Endothelial cell of umbilical vein (primary cell): ENCODE measurements around the gene TGM1. TPM values are rescaled to one million over a fixed set of nuclear protein-coding genes. Genes with fewer than 3 reads are reported as not detected.

Experiments used
- BruUV-seq: library from RNA; stranded (reverse); fragments of 400-500 nt; replicated peaks from 2 replicates; lab custom pipeline; 2021; lab: Mats Ljungman, UMichigan
- CTCF ChIA-PET: fragments of 300-600, 350-600 bp; sonication (Branson Sonifier 250); formaldehyde crosslinking; loops from one replicate; lab custom pipeline; 2021; ENCODE audit warnings: antibody characterized with exemption, inconsistent platforms; lab: Charles Lee
- POLR2A ChIA-PET: fragments of 300-600, 350-600 bp; sonication (Branson Sonifier 250); formaldehyde crosslinking; loops from one replicate; lab custom pipeline; 2021; ENCODE audit warnings: antibody characterized with exemption, inconsistent platforms; lab: Charles Lee
- DNase-seq: peaks from one replicate; pipeline ENCODE4 v3.0.0-alpha.2; 2011; ENCODE audit warnings: low read depth, low spot score
- FAIRE-seq: peaks from 2 replicates; lab custom pipeline; 2011; peaks lifted over from hg19 to GRCh38; lab: Jason Lieb, UNC
- H2AFZ ChIP-seq: 2 replicates; pipeline ENCODE4 v1.6.0; 2012; ENCODE audit warnings: low read depth, low read length, control low read depth, inconsistent platforms
- H3K27ac ChIP-seq: 2 replicates; pipeline ENCODE4 v1.5.1; 2011; ENCODE audit warnings: low read depth, mild to moderate bottlenecking, control low read depth, low read length, moderate library complexity; ENCODE audit not compliant: insufficient read depth
- H3K27me3 ChIP-seq, 2 experiments: 2 replicates each; pipeline versions ENCODE4 v1.6.0 to v1.6.1; 2011; ENCODE audit warnings: low read length in 2 of 2, mixed read lengths in 1 of 2; ENCODE audit not compliant: control insufficient read depth in 2 of 2, insufficient read depth in 2 of 2
- H3K36me3 ChIP-seq, 2 experiments: 2 replicates in 1 of 2; 3 replicates in 1 of 2; pipeline ENCODE4 v1.5.1; 2011; ENCODE audit warnings: low read length in 2 of 2, mild to moderate bottlenecking in 1 of 2, moderate library complexity in 1 of 2; ENCODE audit not compliant: control insufficient read depth in 2 of 2, insufficient read depth in 2 of 2; ENCODE audit errors: extremely low read depth in 1 of 2
- H3K4me1 ChIP-seq: 3 replicates; pipeline ENCODE4 v1.5.1; 2011; ENCODE audit warnings: mild to moderate bottlenecking, low read length; ENCODE audit not compliant: control insufficient read depth, insufficient read depth; ENCODE audit errors: extremely low read depth
- H3K4me2 ChIP-seq: 2 replicates; pipeline ENCODE4 v1.6.1; 2011; ENCODE audit warnings: low read length, control low read depth, mixed read lengths; ENCODE audit not compliant: insufficient read depth
- H3K4me3 ChIP-seq, 3 experiments: fragments of 200-600 bp in 1 of 3; sonication (generic), shearing (Covaris generic) in 1 of 3; replicated peaks in 1 of 3; 2 replicates each; pipeline ENCODE4 v1.5.1; 2011 to 2016; ENCODE audit warnings: control low read depth in 3 of 3, low read length in 3 of 3, mild to moderate bottlenecking in 2 of 3, inconsistent platforms in 1 of 3, low read depth in 1 of 3, moderate library complexity in 1 of 3; ENCODE audit not compliant: insufficient read depth in 1 of 3
- H3K79me2 ChIP-seq: 2 replicates; pipeline ENCODE4 v1.6.0; 2012; ENCODE audit warnings: low read length, inconsistent platforms; ENCODE audit not compliant: control insufficient read depth, insufficient read depth
- H3K9ac ChIP-seq: replicated peaks from 2 replicates; pipeline ENCODE3; 2011; ENCODE audit warnings: low read length, control low read depth; ENCODE audit not compliant: insufficient read depth; ENCODE audit errors: extremely low read depth
- H3K9me1 ChIP-seq: replicated peaks from 3 replicates; pipeline ENCODE4 v1.6.0; 2011; ENCODE audit warnings: mild to moderate bottlenecking, low read length; ENCODE audit not compliant: control insufficient read depth, insufficient read depth; ENCODE audit errors: extremely low read depth
- H3K9me3 ChIP-seq: replicated peaks from 2 replicates; pipeline ENCODE4 v1.5.1; 2012; ENCODE audit warnings: low read length, inconsistent platforms; ENCODE audit not compliant: control insufficient read depth, insufficient read depth
- H4K20me1 ChIP-seq: replicated peaks from 2 replicates; pipeline ENCODE3; 2011; ENCODE audit warnings: mild to moderate bottlenecking, low read length; ENCODE audit not compliant: control insufficient read depth, insufficient read depth; ENCODE audit errors: extremely low read depth
- POLR2AphosphoS5 ChIP-seq: IDR thresholded peaks from 2 replicates; pipeline ENCODE4 v1.6.1; 2012; ENCODE audit warnings: low read depth, mild to moderate bottlenecking, control low read depth, low read length, moderate library complexity; ENCODE audit not compliant: insufficient read depth
- dilution Hi-C: fragments of 300-500 bp; cut with MboI; formaldehyde crosslinking; loops from one replicate; pipeline ENCODE4 v1.15.0; 2019; ENCODE audit warnings: low sequenced_read_pairs; ENCODE audit not compliant: extremely low pct_ligation_motif_present
- intact Hi-C: fragments of 100-400 bp; cut with micrococcal nuclease; formaldehyde crosslinking; loops from one replicate; pipeline ENCODE4 v1.10.0; 2022
- polyA plus RNA-seq, 4 experiments: library from polyadenylated mRNA; depleted of rRNA in 3 of 4; stranded (reverse) in 3 of 4; unstranded in 1 of 4; fragments of >200 nt; gene quantifications; 2 replicates each; pipeline versions ENCODE4 v1.2.1 to v1.2.3, GENCODE V29; 2011 to 2012; ENCODE audit warnings: missing spikeins in 1 of 4
- total RNA-seq: library from RNA; stranded (reverse); gene quantifications from 2 replicates; pipeline ENCODE4 v1.2.3, GENCODE V29; 2021
- TF ChIP-seq, protein P1 (sequence below), 2 donors: IDR thresholded peaks; 1 replicate in 1 of 2; 2 replicates in 1 of 2; pipeline ENCODE4 v1.5.1; 2011; ENCODE audit warnings: low read length in 2 of 2, mild to moderate bottlenecking in 2 of 2, moderate library complexity in 2 of 2, control low read depth in 1 of 2, inconsistent platforms in 1 of 2, low read depth in 1 of 2; ENCODE audit not compliant: insufficient read depth in 1 of 2; ENCODE audit errors: extremely low read depth in 1 of 2

TGM1 gene
- total and polyA plus RNA-seq, 2 donors (not counting 3 experiments of a cell fraction or from before 2014, with no cell fraction given), result 1.0 to 3.4 TPM

DNA sequence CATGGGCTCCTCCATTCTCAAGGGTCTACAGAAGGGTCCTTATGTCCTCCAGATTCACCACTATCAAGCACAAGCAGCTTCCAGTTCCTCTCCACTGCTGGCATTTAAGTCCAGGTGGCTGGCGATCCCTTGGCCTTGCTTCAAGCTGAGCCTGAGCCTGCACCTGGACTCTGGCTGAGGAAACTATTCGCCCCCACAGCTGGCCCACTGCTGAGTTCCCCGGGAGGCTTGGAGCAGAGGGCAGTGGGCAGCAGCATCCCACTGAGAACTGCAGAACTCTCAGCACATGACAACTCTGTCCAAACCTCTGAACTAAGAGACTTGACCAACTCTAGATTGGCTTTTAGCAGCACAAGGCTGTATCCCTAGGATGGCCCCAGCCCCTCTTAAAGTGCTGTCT lies 19.8 kb upstream of the TGM1 start:
- CTCF ChIA-PET, result interaction anchor here (1.5 to 4.0 kb wide), 2 partner anchors 10 to 14 kb away, joined by 4 to 27 read pairs; no protein-coding TSS in a partner anchor
- BruUV-seq, result no TSS peak

DNA sequence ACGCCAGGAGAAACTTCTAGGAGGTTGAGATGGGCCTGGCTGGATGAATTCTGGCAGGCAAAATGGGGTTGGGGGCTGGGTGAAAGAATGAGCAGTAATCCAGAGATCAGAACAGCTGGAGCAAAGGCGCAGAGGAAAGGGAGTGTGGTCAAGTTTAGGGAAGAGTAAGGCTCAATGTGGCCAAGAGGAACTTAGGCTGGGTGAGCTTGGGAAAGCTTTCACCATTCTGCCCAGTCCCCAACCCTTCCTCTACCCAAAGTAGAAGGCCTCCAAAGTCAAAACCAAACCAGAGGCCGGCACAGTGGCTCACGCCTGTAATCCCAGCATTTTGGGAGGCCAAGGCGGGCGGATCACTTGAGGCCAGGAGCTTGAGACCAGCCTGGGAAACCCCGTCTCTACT lies 18.7 kb upstream of the TGM1 start:
- Histone ChIP-seq H4K20me1 (no peaks in the 10 kb centered on the region), H3K27me3 (no peaks in the 10 kb centered on the region), H3K4me2 (no peak overlapping the region), H3K79me2 (no peaks in the 10 kb centered on the region), H3K9ac (no peak overlapping the region), H3K27ac (no peak overlapping the region), H3K4me1 (no peaks in the 10 kb centered on the region), H3K4me3 (no peak overlapping the region), H3K9me1 (no peaks in the 10 kb centered on the region), H2AFZ (no peak overlapping the region), H3K9me3 (no peaks in the 10 kb centered on the region), H3K36me3 (no peaks in the 10 kb centered on the region)
- ChIA-PET POLR2A (no interaction called here), CTCF (interaction anchor here (1.5 to 4.0 kb wide), 2 partner anchors 11 to 16 kb away, joined by 4 to 27 read pairs; no protein-coding TSS in a partner anchor)
- intact Hi-C loops (no loop called here), dilution Hi-C loops (no loop called here)
- TF ChIP-seq, protein P1, sequence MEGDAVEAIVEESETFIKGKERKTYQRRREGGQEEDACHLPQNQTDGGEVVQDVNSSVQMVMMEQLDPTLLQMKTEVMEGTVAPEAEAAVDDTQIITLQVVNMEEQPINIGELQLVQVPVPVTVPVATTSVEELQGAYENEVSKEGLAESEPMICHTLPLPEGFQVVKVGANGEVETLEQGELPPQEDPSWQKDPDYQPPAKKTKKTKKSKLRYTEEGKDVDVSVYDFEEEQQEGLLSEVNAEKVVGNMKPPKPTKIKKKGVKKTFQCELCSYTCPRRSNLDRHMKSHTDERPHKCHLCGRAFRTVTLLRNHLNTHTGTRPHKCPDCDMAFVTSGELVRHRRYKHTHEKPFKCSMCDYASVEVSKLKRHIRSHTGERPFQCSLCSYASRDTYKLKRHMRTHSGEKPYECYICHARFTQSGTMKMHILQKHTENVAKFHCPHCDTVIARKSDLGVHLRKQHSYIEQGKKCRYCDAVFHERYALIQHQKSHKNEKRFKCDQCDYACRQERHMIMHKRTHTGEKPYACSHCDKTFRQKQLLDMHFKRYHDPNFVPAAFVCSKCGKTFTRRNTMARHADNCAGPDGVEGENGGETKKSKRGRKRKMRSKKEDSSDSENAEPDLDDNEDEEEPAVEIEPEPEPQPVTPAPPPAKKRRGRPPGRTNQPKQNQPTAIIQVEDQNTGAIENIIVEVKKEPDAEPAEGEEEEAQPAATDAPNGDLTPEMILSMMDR (IDR thresholded peaks at IDR 0.05; ENCODE audit: extremely low read depth in 1 of 2, insufficient read depth in 1 of 2, low read depth in 1 of 2, low read length in 2 of 2), result no peak
- DNase-seq, result no peak
- no peak for FAIRE-seq
- no TSS peak for BruUV-seq

More for the DNA sequence above, 19.8 kb upstream of the TGM1 start:
- intact Hi-C loops, result no loop called here
- no peak overlapping the region for H3K4me2 ChIP-seq
- POLR2A ChIA-PET, result no interaction called here
- TF ChIP-seq POLR2AphosphoS5, result no peak
- no peaks in the 10 kb centered on the region for H3K79me2 ChIP-seq
- no peaks in the 10 kb centered on the region for H3K9me1 ChIP-seq
- dilution Hi-C loops, result no loop called here
- no peaks in the 10 kb centered on the region for H3K27me3 ChIP-seq
- FAIRE-seq (no peak), DNase-seq (no peak)
- H3K9ac ChIP-seq, result no peak overlapping the region
- no peak overlapping the region for H3K4me3 ChIP-seq
- H3K9me3 ChIP-seq, result no peaks in the 10 kb centered on the region
- H3K36me3 ChIP-seq, result no peaks in the 10 kb centered on the region
- H3K4me1 ChIP-seq, result no peaks in the 10 kb centered on the region
- no peak overlapping the region for H3K27ac ChIP-seq
- H4K20me1 ChIP-seq, result no peaks in the 10 kb centered on the region
- no peak overlapping the region for H2AFZ ChIP-seq
